H1 (cell line): ENCODE results near the gene MIGA1. TPM values are rescaled to one million over a fixed set of nuclear protein-coding genes. Genes with fewer than 3 reads are reported as not detected.

Experiments
- CTCF ChIA-PET: fragments of 300-600 bp; sonication (Branson Sonifier 250); formaldehyde crosslinking; loops from one replicate; lab custom pipeline; 2021; ENCODE audit not compliant: partially characterized antibody; lab: Charles Lee
- POLR2A ChIA-PET: fragments of 300-600 bp; sonication (Branson Sonifier 250); formaldehyde crosslinking; loops from one replicate; lab custom pipeline; 2021; ENCODE audit warnings: inconsistent platforms; ENCODE audit not compliant: partially characterized antibody; lab: Charles Lee
- DNase-seq, 2 experiments: peaks; one replicate each; pipeline versions ENCODE4 v3.0.0 to v3.0.0-alpha.2; 2010 to 2022; ENCODE audit warnings: low spot score in 2 of 2, low read depth in 1 of 2, mixed read lengths in 1 of 2
- FAIRE-seq: peaks from 2 replicates; lab custom pipeline; 2011; peaks lifted over from hg19 to GRCh38; lab: Jason Lieb, UNC
- H2AFZ ChIP-seq: 2 replicates; pipeline ENCODE4 v1.8.1; 2012; ENCODE audit warnings: low read length, inconsistent platforms
- H2AK5ac ChIP-seq: 2 replicates; pipeline ENCODE4 v1.6.1; 2013; ENCODE audit warnings: low read depth, low read length
- H2BK120ac ChIP-seq: replicated peaks from 2 replicates; pipeline ENCODE3; 2013; ENCODE audit warnings: low read depth, low read length, inconsistent platforms
- H2BK12ac ChIP-seq: 2 replicates; pipeline ENCODE4 v1.6.1; 2013; ENCODE audit warnings: low read depth, low read length
- H2BK15ac ChIP-seq: 2 replicates; pipeline ENCODE4 v1.6.1; 2013; ENCODE audit warnings: low read length
- H2BK20ac ChIP-seq: 2 replicates; pipeline ENCODE4 v1.6.1; 2013; ENCODE audit warnings: low read length
- H2BK5ac ChIP-seq: 2 replicates; pipeline ENCODE4 v1.6.1; 2013; ENCODE audit warnings: low read depth, low read length
- H3K14ac ChIP-seq: 2 replicates; pipeline ENCODE4 v1.6.1; 2013; ENCODE audit warnings: inconsistent platforms; ENCODE audit not compliant: insufficient read length
- H3K18ac ChIP-seq: 2 replicates; pipeline ENCODE4 v1.6.1; 2013; ENCODE audit warnings: low read length; ENCODE audit errors: extremely low read depth
- H3K23ac ChIP-seq: 2 replicates; pipeline ENCODE4 v1.6.1; 2013; ENCODE audit warnings: inconsistent platforms; ENCODE audit not compliant: insufficient read length
- H3K23me2 ChIP-seq: 2 replicates; pipeline ENCODE4 v1.6.1; 2013; ENCODE audit warnings: low read depth, low read length
- H3K27ac ChIP-seq: 2 replicates; pipeline ENCODE4 v1.6.1; 2011; ENCODE audit warnings: low read depth, low read length, inconsistent platforms
- H3K27me3 ChIP-seq, 4 experiments: replicated peaks in 1 of 4; 1 replicate in 1 of 4; 2 replicates in 3 of 4; pipeline versions ENCODE4 v1.6.1 to v1.8.1; 2011 to 2013; ENCODE audit warnings: low read length in 3 of 4, mild to moderate bottlenecking in 3 of 4, inconsistent platforms in 2 of 4, mixed read lengths in 2 of 4, moderate library complexity in 1 of 4; ENCODE audit not compliant: control insufficient read depth in 3 of 4, insufficient read depth in 3 of 4; ENCODE audit errors: extremely low read depth in 1 of 4
- H3K36me3 ChIP-seq, 4 experiments: 2 replicates each; pipeline versions ENCODE4 v1.6.1 to v1.8.1; 2011 to 2013; ENCODE audit warnings: mild to moderate bottlenecking in 4 of 4, low read length in 3 of 4, moderate library complexity in 2 of 4, control low read depth in 1 of 4, inconsistent platforms in 1 of 4; ENCODE audit not compliant: insufficient read depth in 4 of 4, control insufficient read depth in 2 of 4
- H3K4ac ChIP-seq: replicated peaks from 2 replicates; pipeline ENCODE3; 2013; ENCODE audit warnings: low read length, low read depth, mixed read lengths, inconsistent platforms; ENCODE audit not compliant: insufficient read length
- H3K4me1 ChIP-seq, 4 experiments: replicated peaks in 1 of 4; 1 replicate in 1 of 4; 2 replicates in 3 of 4; pipeline versions ENCODE4 v1.6.1 to v1.8.1; 2011 to 2013; ENCODE audit warnings: low read length in 3 of 4, inconsistent platforms in 2 of 4, mixed read lengths in 1 of 4; ENCODE audit not compliant: insufficient read depth in 4 of 4, control insufficient read depth in 3 of 4
- H3K4me2 ChIP-seq, 2 experiments: 2 replicates each; pipeline versions ENCODE4 v1.6.1 to v1.8.1; 2011 to 2013; ENCODE audit warnings: low read depth in 2 of 2, low read length in 2 of 2, control low read depth in 1 of 2, inconsistent platforms in 1 of 2, mild to moderate bottlenecking in 1 of 2; ENCODE audit not compliant: insufficient read depth in 1 of 2
- H3K4me3 ChIP-seq, 4 experiments: fragments of 200-600, 300-600 bp in 1 of 4; sonication (generic), shearing (Covaris generic), sonication (Bioruptor Twin) in 1 of 4; 2 replicates each; pipeline versions ENCODE4 v1.5.1 to v1.8.1; 2011 to 2016; ENCODE audit warnings: low read length in 4 of 4, low read depth in 3 of 4, control low read depth in 2 of 4, inconsistent platforms in 2 of 4, mild to moderate bottlenecking in 2 of 4, mixed read lengths in 1 of 4, moderate library complexity in 1 of 4; ENCODE audit not compliant: insufficient read depth in 2 of 4; ENCODE audit errors: extremely low read depth in 1 of 4
- H3K56ac ChIP-seq: replicated peaks from 2 replicates; pipeline ENCODE3; 2013; ENCODE audit warnings: low read depth, mild to moderate bottlenecking, mixed read lengths, low read length, inconsistent platforms; ENCODE audit not compliant: insufficient read length
- H3K79me1 ChIP-seq: 2 replicates; pipeline ENCODE4 v1.6.1; 2013; ENCODE audit warnings: low read depth, low read length, control low read depth
- H3K79me2 ChIP-seq, 2 experiments: 2 replicates each; pipeline versions ENCODE4 v1.6.1 to v1.8.1; 2012 to 2013; ENCODE audit warnings: low read length in 2 of 2, mild to moderate bottlenecking in 2 of 2, inconsistent platforms in 1 of 2; ENCODE audit not compliant: insufficient read depth in 2 of 2, control insufficient read depth in 1 of 2
- H3K9ac ChIP-seq, 4 experiments: replicated peaks in 1 of 4; 1 replicate in 1 of 4; 2 replicates in 3 of 4; pipeline versions ENCODE4 v1.6.1 to v1.8.1; 2011 to 2013; ENCODE audit warnings: low read depth in 3 of 4, low read length in 3 of 4, control low read depth in 2 of 4, mild to moderate bottlenecking in 2 of 4, moderate library complexity in 2 of 4, inconsistent platforms in 1 of 4; ENCODE audit errors: extremely low read depth in 1 of 4
- H3K9me3 ChIP-seq, 2 experiments: 2 replicates each; pipeline versions ENCODE4 v1.6.1 to v1.8.1; 2012 to 2013; ENCODE audit warnings: mild to moderate bottlenecking in 2 of 2, moderate library complexity in 2 of 2, control low read depth in 1 of 2, inconsistent platforms in 1 of 2, low read depth in 1 of 2, low read length in 1 of 2, mixed read lengths in 1 of 2; ENCODE audit not compliant: insufficient read depth in 2 of 2
- H4K20me1 ChIP-seq, 2 experiments: replicated peaks in 1 of 2; 2 replicates each; pipeline versions ENCODE3 to v1.8.1; 2011 to 2013; ENCODE audit warnings: inconsistent platforms in 2 of 2, low read length in 2 of 2, mild to moderate bottlenecking in 1 of 2; ENCODE audit not compliant: insufficient read depth in 2 of 2, control insufficient read depth in 1 of 2
- H4K5ac ChIP-seq: 2 replicates; pipeline ENCODE4 v1.6.1; 2013; ENCODE audit warnings: low read length, low read depth, mixed read lengths, inconsistent platforms; ENCODE audit not compliant: insufficient read length
- H4K8ac ChIP-seq: 2 replicates; pipeline ENCODE4 v1.8.0; 2013; ENCODE audit warnings: mild to moderate bottlenecking, moderate library complexity, low read length, inconsistent platforms; ENCODE audit not compliant: insufficient read depth; ENCODE audit errors: extremely low read depth
- H4K91ac ChIP-seq: replicated peaks from 2 replicates; pipeline ENCODE3; 2013; ENCODE audit warnings: low read length, mixed read lengths, inconsistent platforms; ENCODE audit not compliant: insufficient read length
- POLR2AphosphoS5 ChIP-seq: IDR thresholded peaks from 2 replicates; pipeline ENCODE4 v1.6.1; 2011; ENCODE audit warnings: low read depth, low read length
- WGBS, 2 experiments: shearing (Covaris generic) in 1 of 2; methylation state at CpG; one replicate each; pipeline versions ENCODE4 v1.1.6 to v1.1.7; 2013 to 2015; ENCODE audit warnings: low lambda C conversion rate in 2 of 2, mixed read lengths in 2 of 2, inconsistent platforms in 1 of 2, low coverage in 1 of 2, missing lambda C conversion rate in 1 of 2; ENCODE audit not compliant: insufficient replicate concordance in 2 of 2, insufficient coverage in 1 of 2, insufficient read length in 1 of 2; ENCODE audit errors: extremely low coverage in 1 of 2, missing lambda C conversion rate in 1 of 2; 5-methylcytosine and 5-hydroxymethylcytosine counted together
- polyA plus RNA-seq, 7 experiments: library from polyadenylated mRNA; depleted of rRNA in 3 of 7; stranded (reverse) in 5 of 7; unstranded in 2 of 7; fragments of >200 nt in 5 of 7; fragments of 200-250 nt in 2 of 7; gene quantifications; 1 replicate in 5 of 7; 2 replicates in 1 of 7; 4 replicates in 1 of 7; pipeline versions ENCODE4 v1.2.1 to v1.2.3, GENCODE V29; 2011 to 2013; ENCODE audit warnings: missing spikeins in 2 of 7, mixed read lengths in 2 of 7
- total RNA-seq: library from RNA; stranded (reverse); fragmentation: NEBNext Ultra II Directional; extraction: Animal tissue kit (Norgen Biotek cat#: 25700); gene quantifications from 2 replicates; pipeline ENCODE4 v1.2.1, GENCODE V29; 2021

MIGA1 gene
- total and polyA plus RNA-seq, 2 of the 8 experiments (the other 6 are each of a cell fraction or from before 2014, with no cell fraction given) = 0.95 to 7.0 TPM

GRCh38 chr1:77757603-77758002, 21.8 kb upstream of the MIGA1 start:
- Histone ChIP-seq H3K4me3 (no peak overlapping the region), H3K23ac (no peak overlapping the region), H4K5ac (no peak overlapping the region), H4K20me1 (no peaks in the 10 kb centered on the region), H4K91ac (no peak overlapping the region), H2BK20ac (no peak overlapping the region), H3K18ac (no peak overlapping the region), H3K23me2 (peaks cover 2% of the 10 kb centered on the region; the same call in 1 of the 2 replicates), H3K9ac (no peak overlapping the region), H3K9me3 (no peaks in the 10 kb centered on the region), H4K8ac (no peak overlapping the region), H2BK5ac (no peak overlapping the region), H2BK15ac (no peak overlapping the region), H3K27me3 (no peaks in the 10 kb centered on the region), H2BK120ac (no peak overlapping the region), H3K56ac (no peak overlapping the region), H3K27ac (no peak overlapping the region), H2AK5ac (no peak overlapping the region), H3K14ac (no peak overlapping the region), H3K4me1 (no peaks in the 10 kb centered on the region; a peak in 1 of 7 replicates), H3K4ac (no peak overlapping the region), H2BK12ac (no peak overlapping the region), H3K36me3 (no peaks in the 10 kb centered on the region), H3K4me2 (no peak overlapping the region; a peak in 1 of 4 replicates), H3K79me1 (no peaks in the 10 kb centered on the region; the same call in none of the 2 replicates), H2AFZ (no peak overlapping the region), H3K79me2 (peaks cover 2 to 62% of the 10 kb centered on the region in 2 experiments)
- 84% methylated on average over 2 of the region's 2 CpGs; no CpG with 5 or more reads in 1 of the 2 experiments for WGBS, 2 experiments
- ChIA-PET POLR2A (interaction anchor here (0.6 to 1.3 kb wide), 2 partner anchors 17 to 221 kb away, joined by 4 read pairs; partner anchors contain the start of gene FUBP1), CTCF (interaction anchor here (0.6 to 0.7 kb wide), 2 partner anchors 11 to 15 kb away, joined by 3 read pairs; no protein-coding TSS in a partner anchor)
- FAIRE-seq = no peak
- DNase-seq = no peak
- no peak for TF ChIP-seq POLR2AphosphoS5
